GM12872 (cell line): ENCODE data around the gene CDK3.

Experiments used
- CTCF ChIP-seq: IDR thresholded peaks from 3 replicates; pipeline ENCODE4 v1.5.1; 2011; ENCODE audit warnings: low read depth, mild to moderate bottlenecking, low read length, moderate library complexity; ENCODE audit not compliant: insufficient read depth

Gene CDK3

DNA sequence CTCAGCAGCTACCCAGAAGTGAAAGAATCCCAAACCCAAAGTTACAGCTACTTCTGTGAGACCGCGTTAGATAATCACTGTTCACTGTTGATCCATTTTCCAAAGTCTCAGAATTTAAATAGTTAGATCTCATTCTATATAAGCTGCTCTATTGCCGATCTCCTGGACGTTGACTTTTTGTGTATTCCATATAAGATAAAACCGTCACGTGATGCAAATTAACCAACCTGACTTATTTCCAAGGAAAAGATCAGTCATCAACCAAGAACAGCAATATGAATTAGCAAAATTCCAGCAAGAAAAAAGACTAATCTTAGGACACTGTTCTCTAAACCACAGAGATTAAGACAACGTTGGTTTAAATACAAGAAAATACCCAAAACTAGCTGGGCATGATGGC lies 30.0 kb upstream of the CDK3 start:
- no peak for TF ChIP-seq CTCF

GRCh38 chr17:75975757-75976174 lies 24.9 kb upstream of the CDK3 start:
- no peak for TF ChIP-seq CTCF

DNA sequence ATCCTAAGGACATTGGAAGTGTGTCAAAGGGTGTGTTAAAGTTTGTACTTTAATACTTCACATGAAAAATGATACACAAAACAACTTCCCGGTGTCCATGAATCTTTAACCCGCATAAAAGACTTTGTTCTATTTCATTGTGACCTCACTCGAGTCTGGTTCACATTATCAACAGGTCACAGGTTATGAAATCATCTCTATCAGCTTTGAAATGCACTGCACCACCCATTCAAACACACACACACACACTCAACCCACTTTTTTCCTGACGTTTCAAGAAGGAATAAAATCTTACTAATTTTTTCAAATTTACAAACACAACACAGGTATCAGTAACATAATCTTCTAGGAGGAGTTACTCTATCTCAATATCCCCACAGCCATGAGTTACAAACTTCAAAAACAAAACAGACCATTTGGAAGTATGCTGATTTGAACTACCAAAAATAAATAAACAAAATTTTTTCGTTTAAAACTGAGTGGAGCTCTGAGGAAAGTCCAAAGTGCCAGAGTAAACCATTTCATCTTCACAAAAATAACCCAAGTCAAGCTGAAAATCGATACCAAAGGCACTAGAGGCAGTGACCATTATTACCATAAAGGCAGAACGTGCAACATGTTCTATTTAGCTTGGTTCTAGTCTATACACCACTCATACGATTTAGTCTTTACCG lies 24.3 kb upstream of the CDK3 start:
- TF ChIP-seq CTCF = no peak

DNA sequence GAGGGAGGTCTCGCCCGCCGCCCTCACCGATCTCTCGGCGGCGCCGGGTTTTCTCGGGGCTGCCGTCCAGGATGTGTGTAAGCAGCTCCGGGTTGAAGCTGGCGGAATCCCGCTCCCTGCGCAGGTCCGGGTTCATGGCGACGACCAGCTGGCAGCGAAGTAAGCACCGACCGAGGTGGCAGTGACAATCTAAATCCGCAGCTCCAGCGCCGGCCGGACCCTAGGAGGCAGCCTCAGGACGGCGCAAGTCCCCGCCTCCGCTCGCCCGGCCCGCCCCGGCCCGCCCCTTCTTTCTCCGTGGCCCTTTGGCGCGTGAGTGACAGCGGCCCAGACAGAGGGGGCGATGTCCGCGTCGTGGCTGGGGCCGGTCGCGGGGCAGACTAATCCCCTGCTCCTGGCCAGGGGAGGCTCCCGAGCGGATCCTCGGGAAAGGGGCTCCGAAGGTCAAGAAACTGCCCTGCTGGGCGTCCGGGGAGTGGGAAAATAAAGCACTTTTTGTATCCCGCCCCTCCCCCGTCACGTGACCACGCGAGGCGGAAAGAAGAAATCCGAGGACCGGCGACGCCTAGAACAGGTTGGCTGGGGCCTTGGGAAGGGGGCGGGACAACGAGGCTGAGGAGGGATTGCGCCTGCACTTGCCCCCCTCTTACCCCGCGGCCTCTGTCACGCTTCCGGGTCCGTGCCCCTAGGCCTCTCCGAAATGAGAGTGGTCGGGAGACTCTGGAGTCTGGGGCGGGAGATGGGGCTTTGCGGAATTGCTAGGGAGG lies 21.5 kb upstream of the CDK3 start, which contains the start of the genes ACOX1 and TEN1:
Gene ACOX1, minus strand, starts transcription at position 229 of the 767 bp plus-strand sequence. Its CDS starts 93 bp downstream, at position 136.
Gene TEN1, plus strand, starts transcription at position 303 of the 767 bp plus-strand sequence. CDS start 6,953 bp downstream, outside the sequence.
- peak; percentile 23 for TF ChIP-seq CTCF

- TF ChIP-seq CTCF = no peak
Observed at GRCh38 chr17:75979705-75980187, 20.9 kb upstream of the CDK3 start.

- no peak for TF ChIP-seq CTCF
Observed at GRCh38 chr17:75980188-75981018, 20.3 kb upstream of the CDK3 start.
